Stomach (tissue), 4 donors: ENCODE results near the gene POLE4.

ENCODE experiments used
- CTCF ChIP-seq, 7 experiments: fragments of 450-650 bp in 4 of 7; fragments of 200-600 bp in 3 of 7; sonication (generic) in 3 of 7; IDR thresholded peaks; one replicate each; pipeline ENCODE4 v1.5.1; 2016 to 2019; ENCODE audit warnings: antibody characterized with exemption in 7 of 7, control low read depth in 2 of 7, mild to moderate bottlenecking in 1 of 7
- POLR2A ChIP-seq, 4 donors: fragments of 450-650 bp; IDR thresholded peaks; one replicate each; pipeline ENCODE4 v1.6.1; 2016; ENCODE audit warnings: antibody characterized with exemption in 4 of 4, control low read depth in 2 of 4, mild to moderate bottlenecking in 1 of 4, moderate library complexity in 1 of 4
- POLR2AphosphoS5 ChIP-seq, 3 donors: sonication (generic); formaldehyde crosslinking; IDR thresholded peaks; one replicate each; pipeline ENCODE4 v1.6.1; 2016; ENCODE audit warnings: antibody characterized with exemption in 3 of 3

GRCh38 chr2:74916394-74916793, 42.0 kb upstream of the POLE4 start:
- TF ChIP-seq POLR2AphosphoS5 (IDR thresholded peaks at IDR 0.05): no peak
- no peak for TF ChIP-seq CTCF (IDR thresholded peaks at IDR 0.05)
- no peak for TF ChIP-seq POLR2A (IDR thresholded peaks at IDR 0.05)
